HG03460 (cell line): ENCODE measurements around the gene CHRNA4.

ENCODE experiments used
- ATAC-seq: cut with Tn5 transposase; IDR thresholded peaks from one replicate; pipeline ENCODE4 v1.9.1; 2021; ENCODE audit not compliant: unreplicated experiment

CHRNA4 gene

DNA sequence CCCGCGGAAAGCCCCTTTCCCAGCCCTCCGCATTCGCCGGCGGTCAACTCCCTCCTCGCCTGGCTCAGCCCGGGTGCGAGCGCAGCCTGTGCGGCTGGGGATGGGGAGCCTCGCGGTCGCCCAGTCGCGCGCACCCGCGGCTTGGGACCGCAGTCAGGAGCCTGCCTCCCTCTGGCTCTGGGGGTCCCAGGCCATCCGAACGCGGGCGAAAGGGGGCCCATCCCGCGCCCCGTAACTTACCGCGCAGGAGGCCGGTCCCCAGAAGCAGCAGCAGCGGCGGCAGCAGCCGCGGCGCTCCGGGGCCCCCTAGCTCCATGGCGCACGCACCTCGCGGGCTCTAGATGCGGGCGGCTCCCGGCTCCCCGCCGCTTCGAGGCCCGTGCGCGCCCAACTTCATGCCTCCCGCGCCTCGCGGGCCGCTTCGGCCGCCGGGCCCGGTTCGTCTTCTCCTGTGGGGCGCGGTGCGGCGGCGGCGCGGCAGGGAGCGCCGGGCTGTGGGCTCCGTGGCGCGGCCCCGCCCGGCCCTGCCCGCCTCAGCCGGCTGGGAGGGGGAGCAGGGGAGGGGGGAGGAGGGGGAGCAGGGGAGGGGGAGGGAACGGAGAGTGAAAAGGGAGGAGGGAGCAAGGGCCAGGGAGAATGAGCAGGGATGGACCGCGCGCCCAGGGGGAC lies at the start of gene CHRNA4:
TSS of gene CHRNA4 (minus strand) at position 500 of the 669 bp plus-strand sequence. CDS start at position 316, 184 bp downstream.
- ATAC-seq: no peak

DNA sequence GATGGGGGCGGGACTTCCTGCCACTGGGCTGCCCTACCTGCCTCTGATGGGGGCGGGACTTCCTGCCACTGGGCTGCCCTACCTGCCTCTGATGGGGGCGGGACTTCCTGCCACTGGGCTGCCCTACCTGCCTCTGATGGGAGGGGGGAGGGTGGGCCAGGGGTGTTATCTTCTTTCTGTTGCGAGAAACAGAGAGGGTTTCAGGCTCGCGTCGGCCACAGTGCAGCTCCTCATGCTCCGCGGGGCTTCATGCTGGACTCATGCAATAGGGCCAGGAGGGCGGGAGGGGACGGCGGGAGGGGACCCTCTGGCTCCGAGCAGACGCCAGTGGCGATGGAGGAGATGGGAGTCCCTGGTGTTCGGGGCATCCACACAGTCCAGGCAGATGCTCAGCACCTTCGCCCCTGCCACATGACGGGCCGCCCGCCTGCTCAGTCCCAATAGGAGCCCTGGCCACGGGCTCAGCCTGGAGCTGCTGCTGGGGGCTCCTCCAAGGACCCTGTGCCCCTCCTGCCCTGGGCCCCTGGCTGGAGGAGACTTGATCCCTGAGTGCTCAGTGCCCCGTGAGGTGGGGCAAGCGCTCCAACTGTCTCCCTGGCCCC lies 48.8 kb upstream of the CHRNA4 start:
- no peak for ATAC-seq

DNA sequence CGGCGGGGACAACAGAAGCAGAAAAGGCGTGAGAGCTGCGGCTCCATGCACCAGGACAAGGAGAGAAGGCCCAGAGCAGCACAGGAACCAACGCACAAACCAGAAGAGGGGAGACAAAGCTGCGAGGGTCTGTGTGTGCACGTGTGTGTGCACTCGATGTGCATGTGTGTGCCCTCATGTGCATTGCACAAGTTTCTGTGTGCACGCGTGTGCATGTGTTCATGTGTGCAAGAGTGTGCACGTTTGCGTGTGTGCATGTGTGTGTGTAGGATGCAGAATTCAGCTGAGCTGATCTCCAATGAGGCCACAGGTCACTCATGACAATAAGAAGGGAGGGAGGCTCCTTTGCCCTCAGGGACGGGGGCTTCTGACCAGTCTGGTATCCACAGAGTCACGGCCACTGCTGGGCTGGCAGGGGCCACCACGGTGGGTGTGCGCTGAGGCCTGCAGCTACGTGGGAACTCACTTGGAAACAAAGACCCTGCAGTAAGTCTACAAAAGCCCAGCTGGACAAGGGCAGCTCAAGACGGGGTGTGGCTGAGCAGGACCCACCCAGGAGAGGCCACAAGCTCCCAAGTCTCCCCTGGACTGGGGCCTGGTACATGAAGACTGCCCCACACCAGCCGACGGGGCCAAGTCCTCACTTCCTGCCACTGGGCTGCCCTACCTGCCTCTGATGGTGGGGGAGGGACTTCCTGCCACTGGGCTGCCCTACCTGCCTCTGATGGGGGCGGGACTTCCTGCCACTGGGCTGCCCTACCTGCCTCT lies 48.1 kb upstream of the CHRNA4 start:
- ATAC-seq: no peak

DNA sequence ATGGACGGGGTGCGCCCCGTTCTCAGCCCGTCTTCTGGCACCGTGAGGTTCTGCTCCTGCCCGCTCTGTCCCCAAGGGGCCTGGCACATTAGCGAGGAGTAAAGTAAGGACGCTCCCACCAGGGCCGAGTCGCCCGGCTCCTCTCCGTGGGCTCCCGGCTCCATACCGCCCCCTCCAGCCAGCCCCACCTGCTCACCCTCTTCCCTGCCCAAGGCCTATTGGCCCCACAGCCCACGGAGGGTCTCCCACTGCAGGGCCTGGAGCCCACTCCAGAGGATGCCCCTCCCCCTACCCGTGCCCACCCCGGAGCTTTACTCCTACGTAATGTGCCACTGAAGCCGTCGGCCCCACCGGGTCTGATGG lies 47.5 kb upstream of the CHRNA4 start:
- ATAC-seq: no peak

DNA sequence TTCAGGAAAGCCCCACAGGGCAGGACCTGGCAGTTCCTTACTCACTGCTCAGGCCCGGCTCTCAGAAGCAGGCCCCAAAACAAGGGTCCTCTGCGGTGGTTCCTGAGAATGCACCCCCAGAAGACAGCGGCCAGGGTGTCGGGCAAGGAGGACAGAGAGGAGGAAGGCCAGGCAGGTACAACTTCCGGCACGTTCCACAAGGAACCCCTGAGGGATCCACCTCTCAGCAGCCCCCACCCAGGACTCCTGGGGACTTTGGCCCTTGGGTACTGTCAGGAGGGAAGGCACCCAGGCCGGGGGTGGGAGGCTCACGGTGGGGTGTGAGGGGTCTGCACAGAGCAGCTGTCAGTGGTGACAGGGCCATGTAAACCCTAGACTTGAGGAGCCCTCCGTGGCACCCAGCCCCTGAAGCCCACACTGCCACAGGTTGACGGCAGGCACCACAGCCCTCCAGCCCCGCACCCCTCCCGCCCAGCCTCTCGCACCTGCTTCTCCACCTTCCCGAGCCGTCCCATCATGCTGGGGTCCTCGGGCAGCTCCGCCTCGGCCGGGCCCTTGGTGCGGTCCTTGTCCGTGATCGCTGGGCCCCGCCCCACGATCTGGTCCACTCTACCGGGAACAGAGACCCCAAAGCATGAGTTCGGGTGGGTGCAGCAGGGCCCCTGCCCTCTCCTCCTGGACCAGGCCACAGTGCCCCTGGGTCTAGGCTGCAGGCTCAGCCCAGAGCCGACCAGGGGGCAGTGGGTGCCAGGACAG lies 47.0 kb upstream of the CHRNA4 start:
- ATAC-seq: no peak

- no peak for ATAC-seq
These were observed 45.6 kb upstream of the CHRNA4 start for GRCh38 chr20:63406617-63407245.

DNA sequence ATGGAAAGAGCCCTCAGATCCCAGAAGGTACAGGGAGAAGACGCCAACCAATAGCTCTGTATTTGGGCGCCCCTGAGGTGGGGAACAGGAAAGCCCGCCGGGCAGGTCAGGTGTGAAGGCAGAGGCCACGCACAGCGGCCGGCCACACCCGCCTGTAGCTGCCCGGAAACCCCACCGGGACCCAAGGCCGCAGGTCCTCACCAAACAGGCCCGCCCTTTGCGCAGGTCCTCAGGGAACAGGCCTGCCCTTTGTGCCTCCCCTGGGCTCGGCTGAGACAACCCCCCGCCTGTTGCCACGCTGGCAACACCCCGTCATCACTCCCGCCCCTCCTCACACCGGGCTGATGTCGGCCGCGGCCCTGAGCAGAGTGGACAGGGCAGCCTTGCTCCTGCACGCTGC lies 44.9 kb upstream of the CHRNA4 start:
- ATAC-seq: no peak

GRCh38 chr20:63405102-63405730 lies 44.1 kb upstream of the CHRNA4 start:
- no peak for ATAC-seq

DNA sequence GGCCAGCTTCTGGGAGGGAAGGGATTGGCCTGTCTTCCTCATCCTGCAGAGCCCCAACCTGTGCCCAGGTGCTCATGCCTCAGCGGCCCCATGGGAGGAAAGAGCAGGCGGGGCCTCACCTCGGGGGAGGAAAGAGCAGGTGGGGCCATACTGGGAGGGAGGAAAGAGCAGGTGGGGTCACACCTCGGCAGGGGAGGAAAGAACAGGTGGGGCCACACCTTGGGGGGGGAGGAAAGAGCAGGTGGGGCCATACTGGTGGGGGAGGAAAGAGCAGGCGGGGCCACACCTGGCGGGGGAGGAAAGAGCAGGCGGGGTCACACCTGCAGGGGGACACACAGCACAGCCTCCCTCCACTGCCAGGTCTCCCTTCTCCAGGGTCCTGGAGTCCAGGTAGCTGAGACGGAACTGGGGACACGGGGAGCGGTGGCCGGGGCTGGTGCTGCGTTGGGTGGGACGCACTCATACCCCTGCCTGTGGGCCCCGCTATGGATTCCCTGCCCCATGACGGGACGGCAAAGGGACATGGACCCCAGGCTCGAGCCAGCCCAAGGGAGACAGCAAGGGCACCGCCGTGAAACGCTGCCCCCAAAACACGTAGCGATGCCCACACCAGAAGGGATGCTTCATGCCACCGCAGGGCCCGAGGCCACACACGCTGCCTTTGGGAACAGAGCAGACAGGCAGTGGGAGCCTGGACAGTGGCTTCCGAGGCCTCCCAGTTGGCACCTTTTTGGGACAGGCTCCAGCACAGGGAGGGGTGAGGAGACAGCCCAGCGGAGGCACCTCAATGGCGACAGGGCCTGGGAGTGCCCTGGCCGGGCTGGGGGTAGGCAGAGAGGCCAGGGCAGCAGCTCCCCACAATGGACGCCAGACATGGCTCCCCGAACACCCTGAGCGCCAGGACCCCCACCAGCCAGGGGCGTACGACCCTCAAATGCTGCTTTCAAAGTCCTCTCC lies 43.3 kb upstream of the CHRNA4 start:
- no peak for ATAC-seq

GRCh38 chr20:63403403-63404105 lies 42.4 kb upstream of the CHRNA4 start:
- ATAC-seq: no peak

DNA sequence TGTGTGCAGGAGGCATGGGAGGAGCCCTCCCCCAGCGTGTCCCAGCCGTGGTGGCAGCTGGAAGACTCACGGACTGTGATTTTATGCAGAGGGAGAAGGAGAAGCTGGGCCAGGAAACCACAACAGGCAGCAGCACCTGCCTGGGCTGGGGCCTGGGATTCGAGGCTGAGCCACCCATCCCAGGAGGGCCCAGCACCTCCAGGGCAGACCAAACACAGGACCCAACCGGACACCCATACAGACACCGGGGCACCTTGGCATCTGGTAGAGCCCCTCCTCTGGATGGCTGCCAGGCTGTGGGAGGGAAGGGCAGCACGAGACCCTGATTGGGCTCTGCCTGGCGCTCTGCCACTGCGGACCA lies 41.7 kb upstream of the CHRNA4 start:
- ATAC-seq: no peak

- ATAC-seq: no peak
These were observed 41.2 kb upstream of the CHRNA4 start for GRCh38 chr20:63402181-63402859.

DNA sequence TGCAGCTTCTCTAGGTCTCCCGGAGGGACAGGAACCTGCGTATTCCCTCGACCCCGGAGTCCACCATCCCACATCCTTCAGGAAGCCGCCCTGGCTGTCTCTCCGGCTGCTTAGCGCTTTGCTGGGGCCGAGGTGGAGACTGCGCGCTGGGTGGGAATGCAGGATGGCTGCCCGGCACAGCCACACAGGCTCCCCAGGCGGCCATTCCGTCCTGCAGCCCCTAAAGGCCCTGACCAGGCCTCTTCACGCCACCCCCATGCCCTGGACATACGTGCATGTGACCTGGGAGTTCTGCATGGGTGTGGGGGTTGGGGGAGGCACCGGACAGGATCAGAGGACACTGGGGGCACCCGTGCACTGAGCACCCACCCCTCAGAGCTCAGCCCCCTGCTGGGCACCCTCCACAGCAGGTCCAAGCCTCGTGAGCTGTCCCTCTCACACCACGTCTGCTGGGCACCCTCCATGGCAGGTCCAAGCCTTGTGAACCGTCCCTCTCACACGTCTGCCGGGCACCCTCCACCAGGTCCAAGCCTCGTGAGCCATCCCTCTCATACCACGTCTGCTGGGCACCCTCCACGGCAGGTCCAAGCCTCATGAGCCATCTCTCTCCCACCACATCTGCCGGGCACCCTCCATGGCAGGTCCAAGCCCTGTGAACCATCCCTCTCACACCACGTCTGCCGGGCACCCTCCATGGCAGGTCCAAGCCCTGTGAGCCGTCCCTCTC lies 40.4 kb upstream of the CHRNA4 start:
- no peak for ATAC-seq

GRCh38 chr20:63400486-63401210 lies 39.5 kb upstream of the CHRNA4 start:
- ATAC-seq: no peak

DNA sequence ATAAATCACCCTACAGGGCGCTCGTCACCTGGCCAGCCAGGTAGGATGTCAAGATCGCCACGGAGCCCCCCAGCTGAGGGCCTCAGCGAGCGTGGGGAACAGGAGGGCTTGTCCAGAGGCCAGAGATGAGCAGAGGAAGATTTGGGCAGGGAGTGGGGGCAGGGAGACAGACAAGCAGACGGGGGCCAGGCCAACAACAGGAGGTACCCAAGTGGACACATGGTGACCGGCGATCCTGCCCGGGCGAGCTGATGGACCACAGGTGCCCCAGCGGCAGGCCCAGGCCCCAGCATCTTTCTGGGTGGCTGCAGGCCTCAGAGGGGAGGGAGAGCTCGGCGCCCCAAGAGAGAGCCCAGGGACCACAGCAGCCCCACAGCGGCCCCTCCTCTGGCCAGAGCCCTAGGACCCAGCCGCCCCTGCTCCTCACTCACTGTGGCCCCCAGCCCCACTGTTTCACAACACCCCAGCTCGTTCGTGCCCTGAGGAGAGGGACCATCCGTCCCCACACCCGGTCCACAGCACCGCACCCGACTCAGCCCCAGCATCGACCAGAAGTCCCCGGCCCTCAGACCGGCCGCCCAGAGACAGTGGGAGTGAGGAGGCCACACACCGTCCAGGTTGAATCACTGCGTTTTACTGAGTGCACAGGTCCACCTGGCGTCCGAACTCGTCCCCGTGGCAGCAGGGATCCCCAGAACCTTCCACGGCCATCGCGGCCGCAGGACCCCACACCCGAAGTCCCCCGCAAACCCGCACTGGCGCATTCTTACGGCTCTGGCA lies 38.6 kb upstream of the CHRNA4 start:
- ATAC-seq: no peak
